ENCODE results near the gene NR0B2. TPM values are rescaled to one million over a fixed set of nuclear protein-coding genes. Genes with fewer than 3 reads are reported as not detected.

The NR0B2 gene
- total and polyA plus RNA-seq, 2 of the 13 experiments (the other 11 are each of a cell fraction or from before 2014, with no cell fraction given) = 72.5 to 133 TPM

DNA sequence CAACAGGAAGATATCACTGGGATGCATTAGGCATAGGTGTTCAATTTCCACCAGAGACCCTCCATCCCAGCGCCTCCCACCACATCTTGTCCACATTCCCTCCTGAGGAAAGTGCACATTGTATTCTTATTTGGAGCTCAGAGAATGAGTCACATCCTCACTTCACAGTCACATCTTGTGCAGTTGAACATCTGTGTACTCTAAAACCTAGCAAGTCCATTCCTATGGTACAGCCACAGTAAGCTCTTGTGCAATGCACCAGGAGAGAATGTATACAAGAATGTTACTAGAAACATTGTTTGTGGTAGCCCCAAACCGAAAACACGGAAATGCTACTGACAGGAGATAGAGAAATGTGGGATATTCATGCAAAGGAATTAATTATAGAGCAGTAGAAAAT is 48.1 kb upstream of the NR0B2 start:
- Histone ChIP-seq H3K4me3 (replicated peaks in 1 of 3; ENCODE audit: insufficient read depth in 1 of 3, low read depth in 2 of 3, low read length in 3 of 3) (no peak overlapping the region), H3K9ac (ENCODE audit: insufficient read depth, low read depth, low read length) (no peak overlapping the region), H3K9me3 (ENCODE audit: low read length) (no peaks in the 10 kb centered on the region), H3K4me2 (ENCODE audit: low read depth, low read length) (peak overlapping the region; percentile 76), H2AFZ (ENCODE audit: low read length) (no peak overlapping the region), H3K79me2 (ENCODE audit: insufficient read depth, low read length) (no peaks in the 10 kb centered on the region), H3K36me3 (replicated peaks in 1 of 2; ENCODE audit: control insufficient read depth in 1 of 2, insufficient read depth in 2 of 2, low read length in 2 of 2) (no peaks in the 10 kb centered on the region), H3K27ac (ENCODE audit: extremely low read length, insufficient read depth, low read length) (no peak overlapping the region), H3K27me3 (ENCODE audit: control insufficient read depth in 1 of 2, insufficient read depth in 2 of 2, low read length in 2 of 2) (no peaks in the 10 kb centered on the region; a peak in 1 of 5 replicates), H4K20me1 (ENCODE audit: insufficient read depth, low read length) (no peaks in the 10 kb centered on the region), H3K4me1 (ENCODE audit: insufficient read depth, low read length) (peaks cover 84% of the 10 kb centered on the region)
- BruUV-seq (replicated peaks) = no TSS peak
- ChIA-PET CTCF (ENCODE audit: low intra/inter-chr PET ratio, low total read pairs) (no interaction called here), POLR2A (interaction anchor here (0.9 to 5.3 kb wide), 10 partner anchors 15 to 97 kb away, joined by 3 to 63 read pairs (median 7); partner anchors contain the start of genes GPATCH3, GPN2, NR0B2 and TRNP1)
- in situ Hi-C loops (cut with HindIII; ENCODE audit: extremely low pct_ligation_motif_present, low pct_unique_long_range_greater_than_20kb) (loop anchor here (5.0 kb wide), 1 partner anchor 35 kb away; no protein-coding TSS in a partner anchor), intact Hi-C loops (cut with micrococcal nuclease; ENCODE audit: unreplicated experiment) (loop anchor here (10.0 kb wide), 2 partner anchors 83 to 133 kb away; no protein-coding TSS in a partner anchor)
- 0% methylated on average over 3 of the region's 3 CpGs for WGBS (ENCODE audit: low lambda C conversion rate)
- ATAC-seq (peak; percentile 55), DNase-seq (ENCODE audit: low spot score) (peak; percentile 82), FAIRE-seq (no peak)
- no peak for TF ChIP-seq HNRNPLL (IDR thresholded peaks at IDR 0.05; ENCODE audit: low read depth, low read length, poor library complexity, severe bottlenecking)
- TF ChIP-seq, protein P1, sequence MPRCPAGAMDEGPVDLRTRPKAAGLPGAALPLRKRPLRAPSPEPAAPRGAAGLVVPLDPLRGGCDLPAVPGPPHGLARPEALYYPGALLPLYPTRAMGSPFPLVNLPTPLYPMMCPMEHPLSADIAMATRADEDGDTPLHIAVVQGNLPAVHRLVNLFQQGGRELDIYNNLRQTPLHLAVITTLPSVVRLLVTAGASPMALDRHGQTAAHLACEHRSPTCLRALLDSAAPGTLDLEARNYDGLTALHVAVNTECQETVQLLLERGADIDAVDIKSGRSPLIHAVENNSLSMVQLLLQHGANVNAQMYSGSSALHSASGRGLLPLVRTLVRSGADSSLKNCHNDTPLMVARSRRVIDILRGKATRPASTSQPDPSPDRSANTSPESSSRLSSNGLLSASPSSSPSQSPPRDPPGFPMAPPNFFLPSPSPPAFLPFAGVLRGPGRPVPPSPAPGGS (CRISPR knock-in tag; IDR thresholded peaks at IDR 0.05) = no peak
- TF ChIP-seq, protein P2, sequence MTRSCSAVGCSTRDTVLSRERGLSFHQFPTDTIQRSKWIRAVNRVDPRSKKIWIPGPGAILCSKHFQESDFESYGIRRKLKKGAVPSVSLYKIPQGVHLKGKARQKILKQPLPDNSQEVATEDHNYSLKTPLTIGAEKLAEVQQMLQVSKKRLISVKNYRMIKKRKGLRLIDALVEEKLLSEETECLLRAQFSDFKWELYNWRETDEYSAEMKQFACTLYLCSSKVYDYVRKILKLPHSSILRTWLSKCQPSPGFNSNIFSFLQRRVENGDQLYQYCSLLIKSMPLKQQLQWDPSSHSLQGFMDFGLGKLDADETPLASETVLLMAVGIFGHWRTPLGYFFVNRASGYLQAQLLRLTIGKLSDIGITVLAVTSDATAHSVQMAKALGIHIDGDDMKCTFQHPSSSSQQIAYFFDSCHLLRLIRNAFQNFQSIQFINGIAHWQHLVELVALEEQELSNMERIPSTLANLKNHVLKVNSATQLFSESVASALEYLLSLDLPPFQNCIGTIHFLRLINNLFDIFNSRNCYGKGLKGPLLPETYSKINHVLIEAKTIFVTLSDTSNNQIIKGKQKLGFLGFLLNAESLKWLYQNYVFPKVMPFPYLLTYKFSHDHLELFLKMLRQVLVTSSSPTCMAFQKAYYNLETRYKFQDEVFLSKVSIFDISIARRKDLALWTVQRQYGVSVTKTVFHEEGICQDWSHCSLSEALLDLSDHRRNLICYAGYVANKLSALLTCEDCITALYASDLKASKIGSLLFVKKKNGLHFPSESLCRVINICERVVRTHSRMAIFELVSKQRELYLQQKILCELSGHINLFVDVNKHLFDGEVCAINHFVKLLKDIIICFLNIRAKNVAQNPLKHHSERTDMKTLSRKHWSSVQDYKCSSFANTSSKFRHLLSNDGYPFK (CRISPR knock-in tag; IDR thresholded peaks at IDR 0.05; ENCODE audit: borderline replicate concordance) = no peak
- TF ChIP-seq ZNF615 (CRISPR knock-in tag; IDR thresholded peaks at IDR 0.05; ENCODE audit: borderline replicate concordance) = no peak
- TF ChIP-seq ZNF761 (CRISPR knock-in tag; conservative IDR thresholded peaks at IDR 0.05) = no peak
- peak; percentile 92 for TF ChIP-seq GATAD2A (CRISPR knock-in tag; IDR thresholded peaks at IDR 0.05)
- TF ChIP-seq, protein P3, sequence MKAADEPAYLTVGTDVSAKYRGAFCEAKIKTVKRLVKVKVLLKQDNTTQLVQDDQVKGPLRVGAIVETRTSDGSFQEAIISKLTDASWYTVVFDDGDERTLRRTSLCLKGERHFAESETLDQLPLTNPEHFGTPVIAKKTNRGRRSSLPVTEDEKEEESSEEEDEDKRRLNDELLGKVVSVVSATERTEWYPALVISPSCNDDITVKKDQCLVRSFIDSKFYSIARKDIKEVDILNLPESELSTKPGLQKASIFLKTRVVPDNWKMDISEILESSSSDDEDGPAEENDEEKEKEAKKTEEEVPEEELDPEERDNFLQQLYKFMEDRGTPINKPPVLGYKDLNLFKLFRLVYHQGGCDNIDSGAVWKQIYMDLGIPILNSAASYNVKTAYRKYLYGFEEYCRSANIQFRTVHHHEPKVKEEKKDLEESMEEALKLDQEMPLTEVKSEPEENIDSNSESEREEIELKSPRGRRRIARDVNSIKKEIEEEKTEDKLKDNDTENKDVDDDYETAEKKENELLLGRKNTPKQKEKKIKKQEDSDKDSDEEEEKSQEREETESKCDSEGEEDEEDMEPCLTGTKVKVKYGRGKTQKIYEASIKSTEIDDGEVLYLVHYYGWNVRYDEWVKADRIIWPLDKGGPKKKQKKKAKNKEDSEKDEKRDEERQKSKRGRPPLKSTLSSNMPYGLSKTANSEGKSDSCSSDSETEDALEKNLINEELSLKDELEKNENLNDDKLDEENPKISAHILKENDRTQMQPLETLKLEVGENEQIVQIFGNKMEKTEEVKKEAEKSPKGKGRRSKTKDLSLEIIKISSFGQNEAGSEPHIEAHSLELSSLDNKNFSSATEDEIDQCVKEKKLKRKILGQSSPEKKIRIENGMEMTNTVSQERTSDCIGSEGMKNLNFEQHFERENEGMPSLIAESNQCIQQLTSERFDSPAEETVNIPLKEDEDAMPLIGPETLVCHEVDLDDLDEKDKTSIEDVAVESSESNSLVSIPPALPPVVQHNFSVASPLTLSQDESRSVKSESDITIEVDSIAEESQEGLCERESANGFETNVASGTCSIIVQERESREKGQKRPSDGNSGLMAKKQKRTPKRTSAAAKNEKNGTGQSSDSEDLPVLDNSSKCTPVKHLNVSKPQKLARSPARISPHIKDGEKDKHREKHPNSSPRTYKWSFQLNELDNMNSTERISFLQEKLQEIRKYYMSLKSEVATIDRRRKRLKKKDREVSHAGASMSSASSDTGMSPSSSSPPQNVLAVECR (CRISPR knock-in tag; IDR thresholded peaks at IDR 0.05; ENCODE audit: borderline replicate concordance) = peak; percentile 17; the same call in 1 of the 2 replicates
- TF ChIP-seq, protein P4, sequence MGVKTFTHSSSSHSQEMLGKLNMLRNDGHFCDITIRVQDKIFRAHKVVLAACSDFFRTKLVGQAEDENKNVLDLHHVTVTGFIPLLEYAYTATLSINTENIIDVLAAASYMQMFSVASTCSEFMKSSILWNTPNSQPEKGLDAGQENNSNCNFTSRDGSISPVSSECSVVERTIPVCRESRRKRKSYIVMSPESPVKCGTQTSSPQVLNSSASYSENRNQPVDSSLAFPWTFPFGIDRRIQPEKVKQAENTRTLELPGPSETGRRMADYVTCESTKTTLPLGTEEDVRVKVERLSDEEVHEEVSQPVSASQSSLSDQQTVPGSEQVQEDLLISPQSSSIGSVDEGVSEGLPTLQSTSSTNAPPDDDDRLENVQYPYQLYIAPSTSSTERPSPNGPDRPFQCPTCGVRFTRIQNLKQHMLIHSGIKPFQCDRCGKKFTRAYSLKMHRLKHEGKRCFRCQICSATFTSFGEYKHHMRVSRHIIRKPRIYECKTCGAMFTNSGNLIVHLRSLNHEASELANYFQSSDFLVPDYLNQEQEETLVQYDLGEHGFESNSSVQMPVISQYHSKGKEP (CRISPR knock-in tag; IDR thresholded peaks at IDR 0.05) = no peak
- TF ChIP-seq ZNF780A (CRISPR knock-in tag; IDR thresholded peaks at IDR 0.05) = no peak
- TF ChIP-seq FOXC1 (CRISPR knock-in tag; IDR thresholded peaks at IDR 0.05; ENCODE audit: borderline replicate concordance) = no peak
- no peak for TF ChIP-seq IRX3 (CRISPR knock-in tag; IDR thresholded peaks at IDR 0.05; ENCODE audit: borderline replicate concordance, low read depth)
- TF ChIP-seq GATAD1 (CRISPR knock-in tag; IDR thresholded peaks at IDR 0.05) = peak; percentile 71
- TF ChIP-seq SNAI1 (CRISPR knock-in tag; IDR thresholded peaks at IDR 0.05; ENCODE audit: borderline replicate concordance) = no peak
- no peak for TF ChIP-seq ATF1 (CRISPR knock-in tag; IDR thresholded peaks at IDR 0.05)
- no peak for TF ChIP-seq ZBTB21 (CRISPR knock-in tag; IDR thresholded peaks at IDR 0.05)

Measured in HepG2 (cell line).